OCI-LY7 (cell line): ENCODE results near the gene WDR26.

Experiments
- EZH2phosphoT487 ChIP-seq: fragments of 200-600 bp; sonication (generic); IDR thresholded peaks from 2 replicates; pipeline ENCODE4 v1.6.1; 2018; ENCODE audit warnings: low read depth, borderline replicate concordance, mild to moderate bottlenecking, mixed run types, antibody characterized with exemption, low read length, moderate library complexity, mixed read lengths
- TF ChIP-seq, protein P1 (sequence below): fragments of 200-600 bp; sonication (generic); conservative IDR thresholded peaks from 2 replicates; pipeline ENCODE4 v1.5.1; 2014; ENCODE audit warnings: mild to moderate bottlenecking, antibody characterized with exemption, low read length, moderate library complexity, mixed read lengths

DNA sequence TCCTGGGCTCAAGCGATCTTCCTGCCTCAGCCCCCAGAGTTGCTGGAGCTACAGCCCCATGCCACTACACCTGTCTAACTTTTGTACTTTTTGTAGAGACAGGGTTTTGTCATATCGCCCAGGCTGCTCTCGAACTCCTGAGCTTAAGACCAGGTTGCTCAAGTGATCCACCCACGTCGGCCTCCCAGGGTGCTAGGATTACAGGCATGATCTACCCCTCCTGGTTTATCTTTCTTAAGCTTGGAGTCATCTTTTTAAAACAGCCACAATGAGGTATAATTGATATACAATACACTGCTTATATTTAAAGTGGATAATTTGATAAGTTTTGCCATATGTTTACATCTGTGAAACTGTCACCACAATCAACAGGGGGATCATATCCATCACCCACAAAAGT, 25.4 kb upstream of the WDR26 start:
- TF ChIP-seq, protein P1, sequence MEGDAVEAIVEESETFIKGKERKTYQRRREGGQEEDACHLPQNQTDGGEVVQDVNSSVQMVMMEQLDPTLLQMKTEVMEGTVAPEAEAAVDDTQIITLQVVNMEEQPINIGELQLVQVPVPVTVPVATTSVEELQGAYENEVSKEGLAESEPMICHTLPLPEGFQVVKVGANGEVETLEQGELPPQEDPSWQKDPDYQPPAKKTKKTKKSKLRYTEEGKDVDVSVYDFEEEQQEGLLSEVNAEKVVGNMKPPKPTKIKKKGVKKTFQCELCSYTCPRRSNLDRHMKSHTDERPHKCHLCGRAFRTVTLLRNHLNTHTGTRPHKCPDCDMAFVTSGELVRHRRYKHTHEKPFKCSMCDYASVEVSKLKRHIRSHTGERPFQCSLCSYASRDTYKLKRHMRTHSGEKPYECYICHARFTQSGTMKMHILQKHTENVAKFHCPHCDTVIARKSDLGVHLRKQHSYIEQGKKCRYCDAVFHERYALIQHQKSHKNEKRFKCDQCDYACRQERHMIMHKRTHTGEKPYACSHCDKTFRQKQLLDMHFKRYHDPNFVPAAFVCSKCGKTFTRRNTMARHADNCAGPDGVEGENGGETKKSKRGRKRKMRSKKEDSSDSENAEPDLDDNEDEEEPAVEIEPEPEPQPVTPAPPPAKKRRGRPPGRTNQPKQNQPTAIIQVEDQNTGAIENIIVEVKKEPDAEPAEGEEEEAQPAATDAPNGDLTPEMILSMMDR: no peak
- no peak for TF ChIP-seq EZH2phosphoT487
